Neural progenitor cell (in vitro differentiated cells): Measurements from ENCODE around the gene SLC37A1. TPM values are rescaled to one million over a fixed set of nuclear protein-coding genes. Genes with fewer than 3 reads are reported as not detected.

Source experiments
- DNase-seq: peaks from one replicate; pipeline ENCODE4 v3.0.0-alpha.2; 2016; ENCODE audit warnings: low spot score
- H2AFZ ChIP-seq: fragments of 200-600 bp; sonication (generic); replicated peaks from 2 replicates; pipeline ENCODE4 v1.6.1; 2016; ENCODE audit warnings: antibody characterized with exemption
- H3F3A ChIP-seq: fragments of 200-600 bp; sonication (generic); 2 replicates; pipeline ENCODE4 v1.6.1; 2016; ENCODE audit warnings: antibody characterized with exemption, low read depth
- H3K27ac ChIP-seq: fragments of 200-600 bp; sonication (generic); 2 replicates; pipeline ENCODE4 v1.5.1; 2016; ENCODE audit warnings: mild to moderate bottlenecking
- H3K27me3 ChIP-seq: fragments of 200-600 bp; sonication (generic); 2 replicates; pipeline ENCODE4 v1.6.1; 2016; ENCODE audit warnings: mild to moderate bottlenecking, moderate library complexity
- H3K36me3 ChIP-seq: fragments of 200-600 bp; sonication (generic); 2 replicates; pipeline ENCODE4 v1.5.1; 2016
- H3K4me1 ChIP-seq: fragments of 200-600 bp; sonication (generic); 2 replicates; pipeline ENCODE4 v1.6.1; 2016; ENCODE audit warnings: mixed run types
- H3K4me2 ChIP-seq: fragments of 200-600 bp; sonication (generic); 2 replicates; pipeline ENCODE4 v1.6.1; 2016
- H3K4me3 ChIP-seq: fragments of 200-600 bp; sonication (generic); 2 replicates; pipeline ENCODE4 v1.5.1; 2016
- H3K79me2 ChIP-seq: fragments of 200-600 bp; sonication (generic); 2 replicates; pipeline ENCODE4 v1.6.1; 2016; ENCODE audit warnings: low read depth
- H3K9ac ChIP-seq: fragments of 200-600 bp; sonication (generic); 2 replicates; pipeline ENCODE4 v1.6.1; 2016
- H3K9me3 ChIP-seq: fragments of 200-600 bp; sonication (generic); 2 replicates; pipeline ENCODE4 v1.5.1; 2016; ENCODE audit warnings: low read depth
- H4K20me1 ChIP-seq: fragments of 200-600 bp; sonication (generic); 2 replicates; pipeline ENCODE4 v1.6.1; 2016; ENCODE audit warnings: low read depth
- H3K27ac Mint-ChIP-seq: 3 replicates; pipeline ENCODE4 v1.8.0; 2021; ENCODE audit warnings: mixed read lengths
- H3K27me3 Mint-ChIP-seq: 2 replicates; pipeline ENCODE4 v1.8.0; 2022; ENCODE audit warnings: low read depth, mild to moderate bottlenecking, inconsistent platforms, moderate library complexity, mixed read lengths; ENCODE audit not compliant: insufficient read depth
- H3K36me3 Mint-ChIP-seq: 3 replicates; pipeline ENCODE4 v1.8.0; 2021; ENCODE audit warnings: mixed read lengths
- H3K4me1 Mint-ChIP-seq: 3 replicates; pipeline ENCODE4 v1.8.0; 2021; ENCODE audit warnings: mixed read lengths
- H3K4me3 Mint-ChIP-seq: 3 replicates; pipeline ENCODE4 v1.8.0; 2021; ENCODE audit warnings: mild to moderate bottlenecking, moderate library complexity, mixed read lengths
- H3K9me3 Mint-ChIP-seq: 3 replicates; pipeline ENCODE4 v1.8.0; 2020; ENCODE audit warnings: mixed read lengths
- EZH2 ChIP-seq: fragments of 200-600 bp; sonication (generic); IDR thresholded peaks from 2 replicates; pipeline ENCODE4 v1.6.1; 2017; ENCODE audit warnings: antibody characterized with exemption, mild to moderate bottlenecking, moderate library complexity
- EZH2phosphoT487 ChIP-seq: fragments of 200-600 bp; sonication (generic); IDR thresholded peaks from 2 replicates; pipeline ENCODE4 v1.6.1; 2017; ENCODE audit warnings: antibody characterized with exemption
- total RNA-seq: library from RNA; depleted of rRNA; stranded (reverse); fragments of >200 nt; gene quantifications from 2 replicates; pipeline ENCODE4 v1.2.3, GENCODE V29; 2015; ENCODE audit warnings: low replicate concordance
- TF ChIP-seq, protein P1 (sequence below): fragments of 200-600 bp; sonication (generic); IDR thresholded peaks from 2 replicates; pipeline ENCODE4 v1.5.1; 2017; ENCODE audit warnings: antibody characterized with exemption, mild to moderate bottlenecking

SLC37A1 gene
- total RNA-seq, 1 donor from 2014 or later, result 1.2 TPM

DNA sequence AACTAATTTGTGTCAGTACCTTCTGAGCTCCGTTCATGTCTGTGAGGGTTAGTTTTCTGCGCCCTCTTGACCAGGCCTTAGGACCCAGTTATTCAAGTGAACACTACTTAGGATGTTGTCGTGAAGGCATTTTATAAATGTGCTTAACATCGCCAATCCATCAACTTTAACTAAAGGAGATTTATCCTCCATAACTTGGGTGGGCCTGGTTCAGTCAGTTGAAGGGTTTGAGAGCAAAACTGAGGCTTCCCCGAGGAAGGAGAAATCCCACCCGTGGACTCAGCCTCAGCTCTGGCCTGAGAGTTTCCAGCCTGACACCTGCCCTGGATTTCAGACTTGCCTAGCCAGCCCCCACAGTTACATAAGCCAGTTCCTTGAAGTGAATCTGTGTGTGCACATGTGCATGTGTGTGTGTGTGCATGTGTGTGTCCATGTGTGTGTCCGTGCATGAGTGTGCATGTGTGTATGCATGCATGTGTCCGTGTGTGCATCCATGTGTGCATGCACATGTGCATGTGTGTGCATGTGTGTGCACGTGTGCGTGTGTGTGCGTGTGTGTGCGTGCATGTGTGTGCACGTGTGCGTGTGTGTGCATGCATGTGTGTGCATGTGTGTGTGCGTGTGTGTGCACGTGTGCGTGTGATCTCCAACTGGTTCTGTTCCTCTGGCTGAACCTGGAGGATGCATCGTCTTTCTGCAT lies 77.7 kb downstream of the SLC37A1 start:
- Histone ChIP-seq H3K9ac (no peak overlapping the region), H3K27ac (no peak overlapping the region), H3K9me3 (no peaks in the 10 kb centered on the region), H3K27me3 (peaks cover 11% of the 10 kb centered on the region), H3K4me1 (peaks cover 8% of the 10 kb centered on the region), H4K20me1 (no peaks in the 10 kb centered on the region), H3K4me2 (no peak overlapping the region), H3K79me2 (no peaks in the 10 kb centered on the region), H3K36me3 (no peaks in the 10 kb centered on the region), H3F3A (no peaks in the 10 kb centered on the region), H2AFZ (no peak overlapping the region), H3K4me3 (no peak overlapping the region)
- TF ChIP-seq, protein P1, sequence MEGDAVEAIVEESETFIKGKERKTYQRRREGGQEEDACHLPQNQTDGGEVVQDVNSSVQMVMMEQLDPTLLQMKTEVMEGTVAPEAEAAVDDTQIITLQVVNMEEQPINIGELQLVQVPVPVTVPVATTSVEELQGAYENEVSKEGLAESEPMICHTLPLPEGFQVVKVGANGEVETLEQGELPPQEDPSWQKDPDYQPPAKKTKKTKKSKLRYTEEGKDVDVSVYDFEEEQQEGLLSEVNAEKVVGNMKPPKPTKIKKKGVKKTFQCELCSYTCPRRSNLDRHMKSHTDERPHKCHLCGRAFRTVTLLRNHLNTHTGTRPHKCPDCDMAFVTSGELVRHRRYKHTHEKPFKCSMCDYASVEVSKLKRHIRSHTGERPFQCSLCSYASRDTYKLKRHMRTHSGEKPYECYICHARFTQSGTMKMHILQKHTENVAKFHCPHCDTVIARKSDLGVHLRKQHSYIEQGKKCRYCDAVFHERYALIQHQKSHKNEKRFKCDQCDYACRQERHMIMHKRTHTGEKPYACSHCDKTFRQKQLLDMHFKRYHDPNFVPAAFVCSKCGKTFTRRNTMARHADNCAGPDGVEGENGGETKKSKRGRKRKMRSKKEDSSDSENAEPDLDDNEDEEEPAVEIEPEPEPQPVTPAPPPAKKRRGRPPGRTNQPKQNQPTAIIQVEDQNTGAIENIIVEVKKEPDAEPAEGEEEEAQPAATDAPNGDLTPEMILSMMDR, result no peak
- TF ChIP-seq EZH2phosphoT487 (no peak), EZH2 (no peak)
- Mint-ChIP-seq H3K36me3 (no peaks in the 10 kb centered on the region), H3K27me3 (peaks cover 10% of the 10 kb centered on the region), H3K4me3 (no peak overlapping the region), H3K27ac (no peak overlapping the region), H3K9me3 (peaks cover 4% of the 10 kb centered on the region), H3K4me1 (peaks cover 4% of the 10 kb centered on the region)
- DNase-seq, result no peak

DNA sequence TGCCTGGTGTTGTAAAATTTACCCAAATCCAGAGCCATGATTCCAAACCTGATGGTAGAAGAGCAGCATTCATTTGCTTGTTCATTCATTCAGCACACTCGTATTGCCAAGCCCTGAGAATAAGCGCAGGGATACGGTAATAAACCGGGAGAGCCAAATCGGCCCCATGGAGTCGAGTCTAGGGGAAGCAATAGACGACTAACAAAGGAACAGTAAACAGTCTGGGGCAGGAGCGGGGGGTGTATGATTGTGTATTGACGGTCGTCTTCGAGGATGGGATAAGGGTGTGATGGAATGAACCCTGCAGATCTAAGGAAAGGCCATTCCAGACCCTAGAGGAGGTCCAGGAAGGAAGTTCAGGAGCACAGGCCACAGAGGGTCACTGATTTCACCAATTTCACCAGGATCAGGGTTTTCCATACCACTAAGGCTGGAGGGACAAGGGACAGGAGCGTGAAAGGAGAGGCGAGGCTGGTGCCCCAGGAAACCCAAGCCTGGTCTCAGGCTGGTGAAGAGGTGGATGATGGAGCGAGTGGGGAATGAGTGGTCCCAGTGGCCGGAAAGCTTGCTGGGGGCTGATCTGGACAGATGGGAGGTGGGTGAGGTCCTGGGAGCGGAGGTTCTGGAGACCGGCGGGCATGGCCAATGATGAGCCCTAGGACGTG lies 78.6 kb downstream of the SLC37A1 start:
- H2AFZ ChIP-seq, result no peak overlapping the region
- H3F3A ChIP-seq, result no peaks in the 10 kb centered on the region
- no peak overlapping the region for H3K4me3 ChIP-seq
- Mint-ChIP-seq H3K27ac (peak overlapping the region; percentile 50), H3K36me3 (no peaks in the 10 kb centered on the region), H3K27me3 (peaks cover 11% of the 10 kb centered on the region), H3K9me3 (peaks cover 10% of the 10 kb centered on the region), H3K4me3 (no peak overlapping the region), H3K4me1 (peaks cover 4% of the 10 kb centered on the region)
- H3K4me1 ChIP-seq, result peaks cover 8% of the 10 kb centered on the region
- H3K36me3 ChIP-seq, result no peaks in the 10 kb centered on the region
- DNase-seq, result no peak
- H3K27me3 ChIP-seq, result peaks cover 11% of the 10 kb centered on the region
- H3K27ac ChIP-seq, result no peak overlapping the region
- no peak for TF ChIP-seq EZH2phosphoT487
- TF ChIP-seq, protein P1, result no peak
- TF ChIP-seq EZH2, result no peak
- H3K9me3 ChIP-seq, result no peaks in the 10 kb centered on the region
- no peaks in the 10 kb centered on the region for H4K20me1 ChIP-seq
- H3K4me2 ChIP-seq, result no peak overlapping the region
- no peak overlapping the region for H3K9ac ChIP-seq
- no peaks in the 10 kb centered on the region for H3K79me2 ChIP-seq

DNA sequence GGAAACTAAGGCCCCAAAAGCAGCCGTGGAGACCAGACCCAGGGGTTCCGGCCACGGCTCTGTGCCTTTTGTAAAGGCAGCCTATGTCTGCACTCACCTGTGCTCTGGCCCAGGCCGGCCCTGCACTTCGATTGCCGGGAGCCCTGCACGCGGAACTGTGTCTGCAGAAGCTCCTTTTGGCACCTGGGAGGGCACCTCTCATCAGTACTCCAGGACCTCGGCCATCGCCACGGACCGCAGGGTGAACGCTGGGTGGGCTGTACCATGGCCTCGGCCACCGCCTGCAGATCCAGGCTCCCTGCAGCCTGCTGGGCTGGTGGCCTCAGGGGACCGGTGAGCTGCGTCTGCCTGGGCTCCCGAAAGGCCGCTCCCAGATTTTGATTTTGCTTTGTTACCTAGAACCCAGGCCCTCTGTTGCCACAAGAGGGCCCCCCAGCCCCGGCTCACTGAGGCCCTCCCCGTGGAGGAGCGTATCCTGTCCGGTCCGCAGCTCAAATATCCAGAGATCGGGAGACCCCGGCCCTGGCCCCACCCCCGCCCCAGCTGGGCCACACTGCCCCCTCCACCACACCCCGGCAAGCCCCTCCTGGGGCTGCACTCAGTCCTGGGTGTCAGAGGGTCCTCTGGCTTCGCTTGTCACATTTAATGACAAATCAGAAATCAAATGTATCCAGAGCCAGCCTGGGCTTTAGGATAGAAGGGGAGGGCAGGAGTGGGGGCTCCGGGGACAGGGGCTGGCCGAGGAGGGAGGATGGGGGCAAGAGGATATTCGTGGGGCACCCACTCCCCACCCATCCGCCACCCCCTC lies 79.6 kb downstream of the SLC37A1 start:
- TF ChIP-seq EZH2phosphoT487, result no peak
- TF ChIP-seq, protein P1, result peak; percentile 77
- TF ChIP-seq EZH2, result no peak
- H3K27me3 ChIP-seq, result peaks cover 11% of the 10 kb centered on the region
- H4K20me1 ChIP-seq, result no peaks in the 10 kb centered on the region
- H3K4me1 ChIP-seq, result peaks cover 8% of the 10 kb centered on the region
- no peaks in the 10 kb centered on the region for H3K9me3 ChIP-seq
- no peaks in the 10 kb centered on the region for H3K36me3 Mint-ChIP-seq
- peak overlapping the region; percentile 66 for H3K4me2 ChIP-seq
- H3K4me1 Mint-ChIP-seq, result peaks cover 4% of the 10 kb centered on the region
- H2AFZ ChIP-seq, result peak overlapping the region; percentile 99
- peaks cover 13% of the 10 kb centered on the region for H3K27me3 Mint-ChIP-seq
- H3K9ac ChIP-seq, result no peak overlapping the region
- H3K9me3 Mint-ChIP-seq, result peaks cover 17% of the 10 kb centered on the region
- no peak overlapping the region for H3K27ac Mint-ChIP-seq
- peak; percentile 90 for DNase-seq
- H3K79me2 ChIP-seq, result no peaks in the 10 kb centered on the region
- no peaks in the 10 kb centered on the region for H3F3A ChIP-seq
- no peak overlapping the region for H3K4me3 Mint-ChIP-seq
- H3K27ac ChIP-seq, result no peak overlapping the region
- no peak overlapping the region for H3K4me3 ChIP-seq
- H3K36me3 ChIP-seq, result no peaks in the 10 kb centered on the region
